A673 (cell line): ENCODE measurements around the gene MYL12A. TPM values are rescaled to one million over a fixed set of nuclear protein-coding genes. Genes with fewer than 3 reads are reported as not detected.
A peak's percentile ranks its signal among the peaks of the same experiment; 100 is the strongest.

Experiments used
- BruUV-seq: library from RNA; stranded (reverse); fragments of 400-500 nt; replicated peaks from 2 replicates; lab custom pipeline; 2021; lab: Mats Ljungman, UMichigan
- CTCF ChIA-PET: fragments of 300-600 bp; sonication (Branson Sonifier 250); formaldehyde crosslinking; loops from one replicate; lab custom pipeline; 2022; ENCODE audit warnings: antibody characterized with exemption; lab: Charles Lee
- POLR2A ChIA-PET: fragments of 300-600 bp; sonication (Branson Sonifier 250); formaldehyde crosslinking; loops from one replicate; lab custom pipeline; 2022; ENCODE audit warnings: antibody characterized with exemption; ENCODE audit not compliant: low non-redundant PET; lab: Charles Lee
- DNase-seq: peaks from one replicate; pipeline ENCODE4 v3.0.0-alpha.2; 2015; ENCODE audit warnings: low spot score
- H3K27ac ChIP-seq: fragments of 200-600 bp; sonication (generic); 2 replicates; pipeline ENCODE4 v1.5.1; 2016; ENCODE audit warnings: mixed run types, low read depth, mild to moderate bottlenecking, mixed read lengths, antibody characterized with exemption, low read length; ENCODE audit not compliant: poor library complexity, severe bottlenecking
- H3K27me3 ChIP-seq: fragments of 200-600 bp; sonication (generic); replicated peaks from 2 replicates; pipeline ENCODE4 v1.6.1; 2017; ENCODE audit warnings: mixed run types, low read depth, mild to moderate bottlenecking, mixed read lengths, antibody characterized with exemption, low read length; ENCODE audit not compliant: insufficient read depth, poor library complexity
- H3K36me3 ChIP-seq: fragments of 200-600 bp; sonication (generic); 2 replicates; pipeline ENCODE4 v1.6.1; 2016; ENCODE audit warnings: mixed run types, mild to moderate bottlenecking, mixed read lengths, antibody characterized with exemption, low read length; ENCODE audit not compliant: insufficient read depth, poor library complexity, severe bottlenecking
- H3K4me1 ChIP-seq: fragments of 200-600 bp; sonication (generic); 2 replicates; pipeline ENCODE4 v1.6.1; 2017; ENCODE audit warnings: mixed run types, mild to moderate bottlenecking, mixed read lengths, antibody characterized with exemption, low read length; ENCODE audit not compliant: insufficient read depth, poor library complexity, severe bottlenecking
- H3K4me3 ChIP-seq: fragments of 200-600 bp; sonication (generic); 2 replicates; pipeline ENCODE4 v1.5.1; 2016; ENCODE audit warnings: low read depth, mixed run types, mild to moderate bottlenecking, mixed read lengths, low read length; ENCODE audit not compliant: poor library complexity, severe bottlenecking
- H3K9me3 ChIP-seq: fragments of 200-600 bp; sonication (generic); 2 replicates; pipeline ENCODE4 v1.6.1; 2016; ENCODE audit warnings: mixed run types, low read depth, mild to moderate bottlenecking, mixed read lengths, antibody characterized with exemption, low read length; ENCODE audit not compliant: poor library complexity, severe bottlenecking
- CTCF ChIP-seq: fragments of 300-800, 200-600 bp; sonication (generic); conservative IDR thresholded peaks from 2 replicates; pipeline ENCODE4 v1.5.1; 2017; ENCODE audit warnings: low read depth, mild to moderate bottlenecking, antibody characterized with exemption, low read length, moderate library complexity, mixed read lengths
- EZH2 ChIP-seq: fragments of 200-600 bp; sonication (generic); IDR thresholded peaks from 2 replicates; pipeline ENCODE4 v1.6.1; 2017; ENCODE audit warnings: borderline replicate concordance, low read depth, mild to moderate bottlenecking, mixed read lengths, antibody characterized with exemption, low read length; ENCODE audit not compliant: poor library complexity, severe bottlenecking
- intact Hi-C: fragments of 100-400 bp; cut with micrococcal nuclease; formaldehyde crosslinking; loops from one replicate; pipeline ENCODE4 v1.10.0; 2022; ENCODE audit not compliant: unreplicated experiment
- total RNA-seq: library from RNA; stranded (reverse); gene quantifications from 2 replicates; pipeline ENCODE4 v1.2.3, GENCODE V29; 2021

MYL12A gene
- total RNA-seq, 1 experiment from 2014 or later = 357 TPM

DNA sequence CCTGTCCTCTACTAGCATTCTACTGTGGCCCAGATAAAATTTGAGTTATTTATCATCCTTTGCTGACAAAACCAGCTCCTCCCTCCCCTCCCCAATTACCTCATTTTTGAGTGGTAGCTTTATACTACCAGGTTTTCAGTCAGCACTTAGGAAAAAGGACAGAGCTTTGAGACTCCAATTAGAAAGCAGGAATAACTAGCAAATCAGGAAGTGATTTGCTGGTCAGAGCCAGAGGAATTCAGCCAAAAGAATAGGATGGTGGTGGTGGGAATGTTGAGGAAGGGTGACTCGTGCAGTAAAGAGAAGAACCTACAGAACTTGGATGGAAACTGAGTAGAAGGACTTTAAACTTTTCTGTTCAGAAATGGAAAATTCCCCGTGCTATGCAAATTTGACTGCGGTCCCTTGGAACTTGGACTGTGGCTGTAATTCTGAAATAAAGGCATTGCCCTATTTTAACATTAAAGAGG is 18.0 kb downstream of the MYL12A start:
- intact Hi-C loops = no loop called here
- TF ChIP-seq CTCF = no peak
- no peak for TF ChIP-seq EZH2
- ChIA-PET POLR2A (no interaction called here), CTCF (no interaction called here)
- Histone ChIP-seq H3K4me3 (no peak overlapping the region), H3K27me3 (no peaks in the 10 kb centered on the region), H3K9me3 (no peaks in the 10 kb centered on the region), H3K27ac (peak overlapping the region; percentile 51), H3K4me1 (peaks cover 49% of the 10 kb centered on the region), H3K36me3 (peaks cover under 1% of the 10 kb centered on the region)
- no peak for DNase-seq
- no TSS peak for BruUV-seq

DNA sequence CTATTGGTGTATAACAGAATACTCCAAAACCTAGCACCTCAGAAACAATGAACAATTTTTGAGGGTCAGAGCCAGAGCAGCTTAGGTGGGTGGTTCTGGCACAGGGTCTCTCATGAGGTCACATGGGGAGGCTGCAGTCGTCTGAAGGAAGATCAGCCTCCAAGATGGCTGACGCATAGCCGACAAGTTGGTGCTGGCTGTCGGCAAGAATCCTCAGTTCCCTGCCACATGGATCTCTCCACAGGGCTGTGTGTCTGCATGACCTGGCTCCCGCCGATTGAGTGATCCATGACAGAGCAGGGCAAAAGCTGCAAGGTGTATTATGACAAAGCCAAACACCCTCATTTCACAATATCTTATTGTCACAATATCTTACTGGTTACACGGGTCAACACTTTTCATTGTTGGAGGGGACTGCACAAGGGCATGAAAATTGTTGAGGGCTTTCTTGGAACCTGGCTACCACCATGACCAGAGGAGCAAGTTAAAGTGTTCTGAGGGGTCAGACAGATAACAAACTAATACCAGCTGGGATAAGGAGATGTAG is 18.5 kb downstream of the MYL12A start:
- Histone ChIP-seq H3K27me3 (no peaks in the 10 kb centered on the region), H3K4me1 (peaks cover 49% of the 10 kb centered on the region), H3K4me3 (no peak overlapping the region), H3K36me3 (peaks cover 3% of the 10 kb centered on the region), H3K9me3 (no peaks in the 10 kb centered on the region), H3K27ac (peak overlapping the region; percentile 51)
- no TSS peak for BruUV-seq
- ChIA-PET CTCF (no interaction called here), POLR2A (no interaction called here)
- TF ChIP-seq EZH2 (no peak), CTCF (no peak)
- intact Hi-C loops = no loop called here
- no peak for DNase-seq

DNA sequence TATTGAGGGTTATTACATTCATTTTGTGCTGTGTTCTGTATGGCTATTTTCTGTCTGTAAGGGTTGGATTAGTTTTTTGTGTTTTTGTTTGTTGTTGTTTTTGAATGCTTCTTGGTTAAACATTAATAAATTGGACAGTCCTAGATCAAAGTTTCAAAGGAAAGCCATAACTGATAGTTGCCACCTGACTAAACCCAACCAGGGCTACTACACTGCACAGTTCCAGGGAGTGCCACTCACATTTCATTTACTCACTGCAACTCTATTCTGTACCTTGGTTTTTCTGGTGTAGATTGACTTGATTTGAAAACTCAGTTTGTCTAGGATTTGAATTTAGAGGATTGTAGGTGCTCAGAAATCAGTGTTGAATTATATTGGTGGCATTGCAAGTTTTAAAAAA is 20.7 kb downstream of the MYL12A start:
- BruUV-seq = no TSS peak
- peaks cover 49% of the 10 kb centered on the region for H3K4me1 ChIP-seq
- DNase-seq = no peak
- intact Hi-C loops = no loop called here
- H3K9me3 ChIP-seq = no peaks in the 10 kb centered on the region
- H3K4me3 ChIP-seq = no peak overlapping the region
- peaks cover 12% of the 10 kb centered on the region for H3K36me3 ChIP-seq
- ChIA-PET POLR2A (no interaction called here), CTCF (no interaction called here)
- H3K27ac ChIP-seq = peak overlapping the region; percentile 49
- TF ChIP-seq EZH2 = no peak
- no peak for TF ChIP-seq CTCF
- no peaks in the 10 kb centered on the region for H3K27me3 ChIP-seq
